Stimulated activated naive B cell treated with anti-CD40 and anti-IgM and Interleukin-4, amounts not matched to agents 10 μg/mL and 1 μg/mL and 100 μg/mL, for 72 hours (primary cell): ENCODE measurements around the gene NIP7.

ENCODE experiments used
- ATAC-seq, 2 donors: fragments of 150-1000 bp; cut with Tn5 transposase; replicated peaks; 2 replicates each; pipeline ENCODE4 v1.10.0; 2021; ENCODE audit warnings: moderate library complexity in 1 of 2
- DNase-seq: peaks from one replicate; pipeline ENCODE4 v3.0.0; 2021
- H3K27ac Mint-ChIP-seq: one replicate; pipeline ENCODE4 v1.8.0; 2022; ENCODE audit warnings: mild to moderate bottlenecking, mixed read lengths
- H3K27me3 Mint-ChIP-seq, 2 donors: one replicate each; pipeline ENCODE4 v1.8.0; 2022; ENCODE audit warnings: mixed read lengths in 2 of 2
- H3K36me3 Mint-ChIP-seq, 2 donors: one replicate each; pipeline ENCODE4 v1.8.0; 2022; ENCODE audit warnings: mixed read lengths in 2 of 2, mild to moderate bottlenecking in 1 of 2
- H3K4me1 Mint-ChIP-seq, 2 donors: one replicate each; pipeline ENCODE4 v1.8.0; 2022; ENCODE audit warnings: mixed read lengths in 2 of 2, mild to moderate bottlenecking in 1 of 2
- H3K4me3 Mint-ChIP-seq, 2 donors: one replicate each; pipeline ENCODE4 v1.8.0; 2022; ENCODE audit warnings: mild to moderate bottlenecking in 2 of 2, mixed read lengths in 2 of 2, moderate library complexity in 1 of 2
- H3K9me3 Mint-ChIP-seq, 2 donors: one replicate each; pipeline ENCODE4 v1.8.0; 2022; ENCODE audit warnings: mixed read lengths in 2 of 2, mild to moderate bottlenecking in 1 of 2

The NIP7 gene

DNA sequence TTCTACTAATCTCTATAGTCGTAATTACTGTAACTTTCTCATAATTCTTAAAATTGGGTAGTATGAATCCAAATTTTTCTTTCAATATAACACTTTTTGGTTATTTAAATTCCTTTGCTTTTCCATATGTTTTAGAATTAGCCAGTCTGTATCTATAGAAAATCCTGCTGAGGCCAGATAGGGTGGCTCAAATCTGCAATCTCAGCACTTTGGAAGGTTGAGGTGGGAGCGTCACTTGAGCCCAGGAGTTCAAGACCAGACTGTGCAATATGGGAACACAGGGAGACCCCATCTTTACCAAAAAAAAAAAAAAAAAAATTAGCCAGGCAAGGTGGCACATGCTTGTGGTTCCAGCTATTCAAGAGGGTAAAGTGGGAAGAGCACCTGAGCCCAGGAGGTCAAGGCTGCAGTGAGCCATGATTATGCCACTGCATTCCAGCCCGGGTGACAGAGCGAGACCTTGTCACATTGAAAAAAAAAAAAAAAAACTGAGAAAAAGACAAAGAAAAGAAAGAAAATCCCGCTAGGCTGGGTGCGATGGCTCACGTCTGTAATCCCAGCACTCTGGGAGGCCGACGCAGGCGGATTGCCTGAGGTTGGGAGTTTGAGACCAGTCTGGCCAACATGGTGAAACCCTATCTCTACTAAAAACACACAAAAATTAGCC is 37.0 kb downstream of the NIP7 start:
- ATAC-seq (no peak), DNase-seq (no peak)
- peaks cover 20 to 39% of the 10 kb centered on the region in 2 donors for H3K4me1 Mint-ChIP-seq
- no peaks in the 10 kb centered on the region for H3K9me3 Mint-ChIP-seq
- H3K4me3 Mint-ChIP-seq: no peak overlapping the region
- no peak overlapping the region for H3K27ac Mint-ChIP-seq
- no peaks in the 10 kb centered on the region for H3K27me3 Mint-ChIP-seq
- peaks cover 32 to 47% of the 10 kb centered on the region in 2 donors for H3K36me3 Mint-ChIP-seq

DNA sequence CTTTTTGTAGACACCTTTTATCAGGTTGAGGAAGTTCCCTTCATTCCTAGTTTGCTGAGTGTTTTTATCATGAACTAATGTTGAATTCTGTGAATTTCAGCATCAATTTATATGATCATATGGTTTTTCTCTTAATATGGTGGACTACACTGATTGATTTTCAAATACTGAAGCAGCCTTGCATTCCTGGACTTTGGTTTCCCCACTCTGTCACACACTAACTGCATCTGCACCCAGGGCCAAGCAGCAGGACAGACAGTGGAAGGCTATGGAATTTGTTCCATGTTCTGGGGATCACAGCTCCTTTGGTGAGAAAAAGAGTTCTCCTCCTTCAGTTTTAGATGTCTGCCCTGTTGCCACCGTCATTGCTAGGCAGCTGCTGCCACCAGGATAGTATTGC is 38.5 kb downstream of the NIP7 start:
- Mint-ChIP-seq H3K9me3 (no peaks in the 10 kb centered on the region), H3K4me3 (no peak overlapping the region), H3K27me3 (no peaks in the 10 kb centered on the region), H3K4me1 (peaks cover 19 to 37% of the 10 kb centered on the region in 2 donors), H3K36me3 (peaks cover 32 to 47% of the 10 kb centered on the region in 2 donors), H3K27ac (peak overlapping the region; percentile 37)
- no peak for DNase-seq
- ATAC-seq: no peak

- Mint-ChIP-seq H3K4me1 (peaks cover 13 to 37% of the 10 kb centered on the region in 2 donors), H3K4me3 (no peak overlapping the region), H3K9me3 (no peaks in the 10 kb centered on the region), H3K27me3 (no peaks in the 10 kb centered on the region), H3K27ac (peak overlapping the region; percentile 82), H3K36me3 (peaks cover 30 to 48% of the 10 kb centered on the region in 2 donors)
- ATAC-seq (no peak), DNase-seq (no peak)
These were observed 39.2 kb downstream of the NIP7 start for GRCh38 chr16:69378760-69379159.

- Mint-ChIP-seq H3K4me1 (peaks cover 21 to 56% of the 10 kb centered on the region in 2 donors), H3K27me3 (no peaks in the 10 kb centered on the region), H3K9me3 (no peaks in the 10 kb centered on the region), H3K27ac (peak overlapping the region; percentile 93), H3K4me3 (peak overlapping the region; percentile 10 to 66), H3K36me3 (peaks cover 38 to 58% of the 10 kb centered on the region in 2 donors)
- ATAC-seq (peak; percentile 22 to 30), DNase-seq (peak; percentile 9)
These were observed 41.7 kb downstream of the NIP7 start for GRCh38 chr16:69381231-69381630.

DNA sequence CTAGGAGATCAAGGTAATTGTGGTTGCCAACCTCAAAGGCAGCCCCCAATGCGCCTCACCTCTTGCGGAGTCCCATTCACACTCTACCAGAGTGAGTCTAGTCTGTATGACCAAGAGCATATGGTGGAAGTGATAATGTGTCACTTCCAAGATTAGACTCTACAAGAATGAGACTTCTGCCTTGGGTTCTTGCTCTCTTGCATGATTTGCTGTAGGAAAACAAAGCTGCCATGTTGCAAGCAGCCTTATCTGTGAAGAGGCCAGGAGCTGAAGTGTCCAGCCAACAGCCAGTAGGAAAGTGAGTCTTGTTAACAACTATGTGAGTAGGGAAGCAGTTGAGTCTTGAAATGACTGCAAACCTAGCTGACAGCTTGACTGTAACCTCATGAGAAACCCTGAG is 42.8 kb downstream of the NIP7 start:
- Mint-ChIP-seq H3K27ac (peak overlapping the region; percentile 93), H3K4me3 (peak overlapping the region in 1 of 2 donors; percentile 13), H3K4me1 (peaks cover 21 to 57% of the 10 kb centered on the region in 2 donors)

GRCh38 chr16:69384974-69385373 is 45.4 kb downstream of the NIP7 start:
- Mint-ChIP-seq H3K4me3 (peak overlapping the region; percentile 90 to 91), H3K27me3 (no peaks in the 10 kb centered on the region), H3K27ac (peak overlapping the region; percentile 94), H3K36me3 (peaks cover 21 to 35% of the 10 kb centered on the region in 2 donors), H3K4me1 (peaks cover 16 to 48% of the 10 kb centered on the region in 2 donors), H3K9me3 (no peaks in the 10 kb centered on the region)
- ATAC-seq: no peak
- DNase-seq: no peak

More for the DNA sequence above, 42.8 kb downstream of the NIP7 start:
- ATAC-seq (no peak), DNase-seq (no peak)
- Mint-ChIP-seq H3K27me3 (no peaks in the 10 kb centered on the region), H3K36me3 (peaks cover 35 to 51% of the 10 kb centered on the region in 2 donors), H3K9me3 (no peaks in the 10 kb centered on the region)

DNA sequence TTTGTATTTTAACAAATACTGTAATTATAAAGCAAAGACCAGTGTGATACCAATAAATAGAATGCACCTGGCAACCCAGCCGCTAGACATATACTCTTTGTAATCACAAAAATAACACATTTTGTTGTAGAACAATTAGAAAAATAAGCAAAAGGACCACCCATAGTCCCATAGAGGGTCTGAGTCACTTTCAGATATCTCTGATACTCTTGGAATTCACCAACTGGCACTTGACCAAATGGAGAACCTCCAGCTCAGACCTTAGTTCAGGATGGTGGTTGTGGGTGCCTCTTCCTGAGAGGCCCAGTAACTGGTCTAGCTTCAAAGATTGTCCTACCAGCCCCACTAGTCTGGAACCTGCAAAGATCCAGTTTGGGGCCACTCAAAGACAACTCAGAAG is 47.0 kb downstream of the NIP7 start:
- H3K27ac Mint-ChIP-seq: no peak overlapping the region
- no peak overlapping the region for H3K4me3 Mint-ChIP-seq
- no peak for ATAC-seq

More for the DNA sequence above, 47.0 kb downstream of the NIP7 start:
- Mint-ChIP-seq H3K36me3 (peaks cover 16 to 29% of the 10 kb centered on the region in 2 donors), H3K4me1 (peaks cover 13 to 41% of the 10 kb centered on the region in 2 donors), H3K27me3 (no peaks in the 10 kb centered on the region), H3K9me3 (no peaks in the 10 kb centered on the region)
- no peak for DNase-seq
